GM12801 (cell line): Measurements from ENCODE around the gene TXNIP.

Source experiments
- CTCF ChIP-seq: IDR thresholded peaks from one replicate; pipeline ENCODE4 v1.5.1; 2011; ENCODE audit warnings: control low read depth; ENCODE audit not compliant: insufficient read length; ENCODE audit errors: extremely low read depth

TXNIP gene

GRCh38 chr1:145961425-145962156 lies 34.8 kb downstream of the TXNIP start:
- no peak for TF ChIP-seq CTCF

- no peak for TF ChIP-seq CTCF
These were observed 35.3 kb downstream of the TXNIP start for GRCh38 chr1:145961109-145961424.

- no peak for TF ChIP-seq CTCF
These were observed 35.8 kb downstream of the TXNIP start for GRCh38 chr1:145960468-145961108.

- no peak for TF ChIP-seq CTCF
These were observed 36.4 kb downstream of the TXNIP start for GRCh38 chr1:145959957-145960467.

- no peak for TF ChIP-seq CTCF
These were observed 37.0 kb downstream of the TXNIP start for GRCh38 chr1:145959333-145959732.

GRCh38 chr1:145958734-145959133 lies 37.6 kb downstream of the TXNIP start:
- TF ChIP-seq CTCF: no peak

GRCh38 chr1:145957443-145958319 lies 38.7 kb downstream of the TXNIP start, which contains the start of gene LIX1L:
Gene LIX1L (minus strand): TSS chr1:145958017. CDS start chr1:145957927, 90 bp downstream.
- TF ChIP-seq CTCF: no peak
